HCT116 (cell line): ENCODE data around the gene NDUFS8. TPM values are rescaled to one million over a fixed set of nuclear protein-coding genes. Genes with fewer than 3 reads are reported as not detected.

ENCODE experiments used
- ATAC-seq: fragments of 200-7000 bp; cut with Tn5 transposase; 2 replicates; pipeline ENCODE4 v1.9.1; 2020; ENCODE audit warnings: mild to moderate bottlenecking, moderate library complexity
- BruUV-seq: library from RNA; stranded (reverse); fragments of 400-500 nt; replicated peaks from 2 replicates; lab custom pipeline; 2021; lab: Mats Ljungman, UMichigan
- CTCF ChIA-PET: fragments of 300-600 bp; sonication (Branson Sonifier 250); formaldehyde crosslinking; loops from one replicate; lab custom pipeline; 2021; ENCODE audit warnings: antibody characterized with exemption; lab: Charles Lee
- POLR2A ChIA-PET: fragments of 300-600, 350-600 bp; sonication (Branson Sonifier 250); formaldehyde crosslinking; loops from one replicate; lab custom pipeline; 2021; ENCODE audit warnings: antibody characterized with exemption; lab: Charles Lee
- RAD21 ChIA-PET, 2 experiments: fragments of 300-600 bp; sonication (Branson Sonifier 250); formaldehyde crosslinking; loops; one replicate each; lab custom pipeline; 2023; ENCODE audit warnings: low total read pairs in 2 of 2; ENCODE audit not compliant: uncharacterized antibody in 2 of 2, unreplicated experiment in 2 of 2, low non-redundant PET in 1 of 2; lab: Charles Lee
- DNase-seq: peaks from one replicate; pipeline ENCODE4 v3.0.0-alpha.2; 2010; ENCODE audit warnings: low read depth, low spot score
- H2AFZ ChIP-seq: fragments of 200-600 bp; shearing (Covaris generic), sonication (generic); 2 replicates; pipeline ENCODE4 v1.6.1; 2017; ENCODE audit warnings: low read depth, mixed run types, mixed read lengths, antibody characterized with exemption, low read length; ENCODE audit not compliant: poor library complexity, severe bottlenecking
- H3K27ac ChIP-seq: 2 replicates; pipeline ENCODE4 v1.5.1; 2012; ENCODE audit warnings: low read depth, low read length
- H3K27me3 ChIP-seq: fragments of 200-600 bp; sonication (generic); 2 replicates; pipeline ENCODE4 v1.6.1; 2016; ENCODE audit warnings: mixed run types, low read length, mixed read lengths; ENCODE audit not compliant: insufficient read depth
- H3K36me3 ChIP-seq, 2 experiments: fragments of 200-500 bp in 1 of 2; fragments of 200-600 bp in 1 of 2; sonication (Bioruptor generic) in 1 of 2; sonication (generic) in 1 of 2; 2 replicates each; pipeline versions ENCODE4 v1.5.1 to v1.6.1; 2014 to 2016; ENCODE audit warnings: low read length in 2 of 2, inconsistent platforms in 1 of 2, mixed read lengths in 1 of 2, mixed run types in 1 of 2; ENCODE audit not compliant: insufficient read depth in 2 of 2, control insufficient read depth in 1 of 2
- H3K4me1 ChIP-seq, 2 experiments: fragments of 200-600 bp in 1 of 2; sonication (generic) in 1 of 2; 2 replicates each; pipeline versions ENCODE4 v1.5.1 to v1.6.1; 2012 to 2017; ENCODE audit warnings: low read length in 2 of 2, inconsistent platforms in 1 of 2, mild to moderate bottlenecking in 1 of 2, mixed read lengths in 1 of 2, mixed run types in 1 of 2, moderate library complexity in 1 of 2; ENCODE audit not compliant: insufficient read depth in 2 of 2, control insufficient read depth in 1 of 2
- H3K4me2 ChIP-seq: fragments of 200-600 bp; sonication (generic); 2 replicates; pipeline ENCODE4 v1.6.1; 2017; ENCODE audit warnings: mixed run types, low read length, mixed read lengths
- H3K4me3 ChIP-seq, 2 experiments: fragments of 200-600 bp in 1 of 2; sonication (generic) in 1 of 2; replicated peaks in 1 of 2; 2 replicates each; pipeline ENCODE4 v1.5.1; 2011 to 2016; ENCODE audit warnings: low read length in 2 of 2, control low read depth in 1 of 2, low read depth in 1 of 2, mild to moderate bottlenecking in 1 of 2, mixed read lengths in 1 of 2, mixed run types in 1 of 2
- H3K79me2 ChIP-seq: fragments of 200-600 bp; sonication (generic); 2 replicates; pipeline ENCODE4 v1.6.1; 2017; ENCODE audit warnings: mild to moderate bottlenecking, mixed run types, low read length, moderate library complexity, mixed read lengths; ENCODE audit not compliant: insufficient read depth
- H3K9ac ChIP-seq: fragments of 200-600 bp; sonication (generic); 2 replicates; pipeline ENCODE4 v1.6.1; 2016; ENCODE audit warnings: low read length, mixed read lengths
- H3K9me2 ChIP-seq: fragments of 200-600 bp; sonication (generic), shearing (Covaris generic); 2 replicates; pipeline ENCODE4 v1.6.1; 2017; ENCODE audit warnings: mixed run types, mild to moderate bottlenecking, moderate library complexity; ENCODE audit not compliant: insufficient read depth
- H3K9me3 ChIP-seq, 2 experiments: fragments of 200-500 bp in 1 of 2; fragments of 200-600 bp in 1 of 2; sonication (Bioruptor generic) in 1 of 2; sonication (generic) in 1 of 2; 2 replicates each; pipeline ENCODE4 v1.6.1; 2014 to 2017; ENCODE audit warnings: low read length in 2 of 2, mixed read lengths in 2 of 2, inconsistent platforms in 1 of 2, low read depth in 1 of 2, mild to moderate bottlenecking in 1 of 2, mixed run types in 1 of 2, moderate library complexity in 1 of 2; ENCODE audit not compliant: control insufficient read depth in 1 of 2, insufficient read depth in 1 of 2
- H4K20me1 ChIP-seq: fragments of 200-600 bp; sonication (generic), shearing (Covaris generic); 2 replicates; pipeline ENCODE4 v1.6.1; 2017; ENCODE audit warnings: mixed run types, mild to moderate bottlenecking, moderate library complexity; ENCODE audit not compliant: insufficient read depth
- ATF3 ChIP-seq: IDR thresholded peaks from 2 replicates; pipeline ENCODE4 v1.6.1; 2012
- CBX3 ChIP-seq: IDR thresholded peaks from 2 replicates; pipeline ENCODE4 v1.6.1; 2012; ENCODE audit warnings: low read depth
- EGR1 ChIP-seq: IDR thresholded peaks from 2 replicates; pipeline ENCODE4 v1.6.1; 2012; ENCODE audit warnings: low read depth
- EZH2 ChIP-seq: fragments of 200-600 bp; sonication (generic); IDR thresholded peaks from 2 replicates; pipeline ENCODE4 v1.6.1; 2017; ENCODE audit warnings: antibody characterized with exemption, mixed run types
- FOSL1 ChIP-seq: IDR thresholded peaks from 2 replicates; pipeline ENCODE4 v1.6.1; 2012; ENCODE audit warnings: low read depth
- JUND ChIP-seq: IDR thresholded peaks from 2 replicates; pipeline ENCODE4 v1.6.1; 2012
- MAX ChIP-seq: IDR thresholded peaks from 2 replicates; pipeline ENCODE4 v1.6.1; 2012
- POLR2AphosphoS5 ChIP-seq: IDR thresholded peaks from 2 replicates; pipeline ENCODE4 v1.6.1; 2011; ENCODE audit warnings: mild to moderate bottlenecking, low read depth, low read length, moderate library complexity
- RAD21 ChIP-seq: IDR thresholded peaks from 2 replicates; pipeline ENCODE4 v1.6.1; 2012; ENCODE audit warnings: low read depth, mild to moderate bottlenecking
- REST ChIP-seq: IDR thresholded peaks from 2 replicates; pipeline ENCODE4 v1.6.1; 2012; ENCODE audit warnings: low read depth
- SIN3A ChIP-seq: IDR thresholded peaks from 2 replicates; pipeline ENCODE4 v1.6.1; 2012; ENCODE audit warnings: low read depth
- SP1 ChIP-seq: IDR thresholded peaks from 2 replicates; pipeline ENCODE4 v1.6.1; 2012; ENCODE audit warnings: low read depth
- YY1 ChIP-seq: IDR thresholded peaks from 2 replicates; pipeline ENCODE4 v1.6.1; 2011; ENCODE audit warnings: low read length, low read depth, moderate library complexity, mild to moderate bottlenecking; ENCODE audit not compliant: insufficient replicate concordance; ENCODE audit errors: extremely low read depth
- ZNF274 ChIP-seq: fragments of 200-500 bp; sonication (Bioruptor generic); IDR thresholded peaks from 2 replicates; pipeline ENCODE4 v1.6.1; 2014; ENCODE audit warnings: mild to moderate bottlenecking, low read depth, low read length, inconsistent platforms
- intact Hi-C: fragments of 100-400 bp; cut with micrococcal nuclease; formaldehyde crosslinking; loops from 2 replicates; pipeline ENCODE4 v1.10.0; 2022
- total RNA-seq: library from RNA; stranded (reverse); gene quantifications from one replicate; pipeline ENCODE4 v1.2.1, GENCODE V29; 2021; ENCODE audit not compliant: unreplicated experiment
- TF ChIP-seq, protein P1 (sequence below), 3 experiments: fragments of 200-600 bp in 1 of 3; sonication (generic) in 1 of 3; IDR thresholded peaks in 2 of 3; conservative IDR thresholded peaks in 1 of 3; 2 replicates each; pipeline ENCODE4 v1.5.1; 2012 to 2017; ENCODE audit warnings: low read depth in 2 of 3, low read length in 2 of 3, antibody characterized with exemption in 1 of 3, borderline replicate concordance in 1 of 3, control low read depth in 1 of 3, mild to moderate bottlenecking in 1 of 3, mixed read lengths in 1 of 3, mixed run types in 1 of 3, moderate library complexity in 1 of 3; ENCODE audit not compliant: insufficient read depth in 1 of 3
- TF ChIP-seq, protein P2 (sequence below): IDR thresholded peaks from 2 replicates; pipeline ENCODE4 v1.6.1; 2011; ENCODE audit warnings: mild to moderate bottlenecking, low read length, moderate library complexity; ENCODE audit not compliant: insufficient replicate concordance; ENCODE audit errors: extremely low read depth

Gene NDUFS8
- total RNA-seq, 1 experiment from 2014 or later, result 189 TPM

- Histone ChIP-seq H2AFZ (no peak overlapping the region), H3K79me2 (peaks cover 21% of the 10 kb centered on the region), H3K4me1 (peaks cover 9 to 23% of the 10 kb centered on the region in 2 experiments; a peak in 3 of 4 replicates), H3K4me2 (peak overlapping the region; percentile 85), H3K4me3 (peak overlapping the region; percentile 82), H4K20me1 (no peaks in the 10 kb centered on the region), H3K9me3 (no peaks in the 10 kb centered on the region), H3K9me2 (no peaks in the 10 kb centered on the region), H3K27me3 (no peaks in the 10 kb centered on the region), H3K27ac (peak overlapping the region; percentile 87; the same call in 1 of the 2 replicates), H3K36me3 (peaks cover 0 to 6% of the 10 kb centered on the region in 2 experiments; a peak in 1 of 4 replicates), H3K9ac (peak overlapping the region; percentile 79)
- ChIA-PET RAD21 (no interaction called here), POLR2A (interaction anchor here (1.0 kb wide), 1 partner anchor 11 kb away, joined by 3 read pairs; no protein-coding TSS in a partner anchor), CTCF (no interaction called here)
- ATAC-seq (no peak), DNase-seq (no peak)
- no TSS peak for BruUV-seq
- intact Hi-C loops, result loop anchor here (10.0 kb wide), 1 partner anchor 85 kb away; the partner anchor contains the start of gene CHKA
- no peak for TF ChIP-seq POLR2AphosphoS5
- no peak for TF ChIP-seq SP1
- no peak for TF ChIP-seq YY1
- TF ChIP-seq RAD21, result no peak
- TF ChIP-seq REST, result no peak
- TF ChIP-seq FOSL1, result no peak
- TF ChIP-seq, protein P1, sequence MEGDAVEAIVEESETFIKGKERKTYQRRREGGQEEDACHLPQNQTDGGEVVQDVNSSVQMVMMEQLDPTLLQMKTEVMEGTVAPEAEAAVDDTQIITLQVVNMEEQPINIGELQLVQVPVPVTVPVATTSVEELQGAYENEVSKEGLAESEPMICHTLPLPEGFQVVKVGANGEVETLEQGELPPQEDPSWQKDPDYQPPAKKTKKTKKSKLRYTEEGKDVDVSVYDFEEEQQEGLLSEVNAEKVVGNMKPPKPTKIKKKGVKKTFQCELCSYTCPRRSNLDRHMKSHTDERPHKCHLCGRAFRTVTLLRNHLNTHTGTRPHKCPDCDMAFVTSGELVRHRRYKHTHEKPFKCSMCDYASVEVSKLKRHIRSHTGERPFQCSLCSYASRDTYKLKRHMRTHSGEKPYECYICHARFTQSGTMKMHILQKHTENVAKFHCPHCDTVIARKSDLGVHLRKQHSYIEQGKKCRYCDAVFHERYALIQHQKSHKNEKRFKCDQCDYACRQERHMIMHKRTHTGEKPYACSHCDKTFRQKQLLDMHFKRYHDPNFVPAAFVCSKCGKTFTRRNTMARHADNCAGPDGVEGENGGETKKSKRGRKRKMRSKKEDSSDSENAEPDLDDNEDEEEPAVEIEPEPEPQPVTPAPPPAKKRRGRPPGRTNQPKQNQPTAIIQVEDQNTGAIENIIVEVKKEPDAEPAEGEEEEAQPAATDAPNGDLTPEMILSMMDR (IDR thresholded peaks at IDR 0.05 in 2 of 3, conservative IDR thresholded peaks at IDR 0.05 in 1 of 3; ENCODE audit: borderline replicate concordance in 1 of 3, insufficient read depth in 1 of 3, low read depth in 2 of 3, low read length in 2 of 3), result no peak
- TF ChIP-seq EZH2, result no peak
- no peak for TF ChIP-seq SIN3A
- no peak for TF ChIP-seq EGR1
- no peak for TF ChIP-seq ZNF274
- TF ChIP-seq, protein P2, sequence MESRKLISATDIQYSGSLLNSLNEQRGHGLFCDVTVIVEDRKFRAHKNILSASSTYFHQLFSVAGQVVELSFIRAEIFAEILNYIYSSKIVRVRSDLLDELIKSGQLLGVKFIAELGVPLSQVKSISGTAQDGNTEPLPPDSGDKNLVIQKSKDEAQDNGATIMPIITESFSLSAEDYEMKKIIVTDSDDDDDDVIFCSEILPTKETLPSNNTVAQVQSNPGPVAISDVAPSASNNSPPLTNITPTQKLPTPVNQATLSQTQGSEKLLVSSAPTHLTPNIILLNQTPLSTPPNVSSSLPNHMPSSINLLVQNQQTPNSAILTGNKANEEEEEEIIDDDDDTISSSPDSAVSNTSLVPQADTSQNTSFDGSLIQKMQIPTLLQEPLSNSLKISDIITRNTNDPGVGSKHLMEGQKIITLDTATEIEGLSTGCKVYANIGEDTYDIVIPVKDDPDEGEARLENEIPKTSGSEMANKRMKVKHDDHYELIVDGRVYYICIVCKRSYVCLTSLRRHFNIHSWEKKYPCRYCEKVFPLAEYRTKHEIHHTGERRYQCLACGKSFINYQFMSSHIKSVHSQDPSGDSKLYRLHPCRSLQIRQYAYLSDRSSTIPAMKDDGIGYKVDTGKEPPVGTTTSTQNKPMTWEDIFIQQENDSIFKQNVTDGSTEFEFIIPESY, result no peak
- no peak for TF ChIP-seq ATF3
- no peak for TF ChIP-seq CBX3
- no peak for TF ChIP-seq MAX
- no peak for TF ChIP-seq JUND
Observed at GRCh38 chr11:68039526-68040086, 9.1 kb downstream of the NDUFS8 start.
